Measurements from ENCODE around the gene ZNF668.
"Not testable (repeated sequence)": the region's sequence is repeated elsewhere in the genome, so short reads cannot be mapped to it uniquely, and the experiment has no call there.

Gene ZNF668

GRCh38 chr16:31032736-31033708 is 41.0 kb downstream of the ZNF668 start, which contains the start of gene STX4:
TSS of gene STX4 (plus strand) at chr16:31033558. CDS start at chr16:31033806, 248 bp downstream.
- Histone ChIP-seq H3K27me3 (ENCODE audit: control insufficient read depth, insufficient read depth, low read length) (no peaks in the 10 kb centered on the region), H3K9ac (ENCODE audit: low read depth, low read length) (peak within 1 kb of the TSS; percentile 88), H3K4me3 (ENCODE audit: low read length) (peak within 1 kb of the TSS; percentile 95), H3K9me3 (replicated peaks; ENCODE audit: low read length) (no peaks in the 10 kb centered on the region), H3K4me2 (ENCODE audit: low read length) (peak within 1 kb of the TSS; percentile 93), H3K36me3 (ENCODE audit: insufficient read depth, low read length) (peaks cover 27% of the 10 kb centered on the region), H3K4me1 (ENCODE audit: control insufficient read depth, insufficient read depth, low read length) (peaks cover 15% of the 10 kb centered on the region)

GRCh38 chr16:31031276-31031675 is 42.8 kb downstream of the ZNF668 start:
- Histone ChIP-seq H3K36me3 (ENCODE audit: insufficient read depth, low read length) (peaks cover 18% of the 10 kb centered on the region), H3K9me3 (replicated peaks; ENCODE audit: low read length) (no peaks in the 10 kb centered on the region), H3K4me1 (ENCODE audit: control insufficient read depth, insufficient read depth, low read length) (peaks cover 15% of the 10 kb centered on the region), H3K27me3 (ENCODE audit: control insufficient read depth, insufficient read depth, low read length) (no peaks in the 10 kb centered on the region), H3K4me2 (ENCODE audit: low read length) (no peak overlapping the region), H3K4me3 (ENCODE audit: low read length) (no peak overlapping the region), H3K9ac (ENCODE audit: low read depth, low read length) (no peak overlapping the region)

GRCh38 chr16:31029272-31029671 is 44.8 kb downstream of the ZNF668 start:
- H3K4me2 ChIP-seq (ENCODE audit: low read length), result no peak overlapping the region

GRCh38 chr16:31025339-31025738 is 48.7 kb downstream of the ZNF668 start:
- H3K36me3 ChIP-seq (ENCODE audit: insufficient read depth, low read length), result no peaks in the 10 kb centered on the region
- H3K9ac ChIP-seq (ENCODE audit: low read depth, low read length), result no peak overlapping the region
- H3K4me2 ChIP-seq (ENCODE audit: low read length), result no peak overlapping the region
- no peaks in the 10 kb centered on the region for H3K9me3 ChIP-seq (replicated peaks; ENCODE audit: low read length)
- no peaks in the 10 kb centered on the region for H3K27me3 ChIP-seq (ENCODE audit: control insufficient read depth, insufficient read depth, low read length)
- peaks cover 3% of the 10 kb centered on the region for H3K4me1 ChIP-seq (ENCODE audit: control insufficient read depth, insufficient read depth, low read length)
- H3K4me3 ChIP-seq (ENCODE audit: low read length), result no peak overlapping the region

More at GRCh38 chr16:31029272-31029671, 44.8 kb downstream of the ZNF668 start:
- Histone ChIP-seq H3K9ac (ENCODE audit: low read depth, low read length) (no peak overlapping the region), H3K4me1 (ENCODE audit: control insufficient read depth, insufficient read depth, low read length) (peaks cover 10% of the 10 kb centered on the region), H3K4me3 (ENCODE audit: low read length) (no peak overlapping the region), H3K9me3 (replicated peaks; ENCODE audit: low read length) (no peaks in the 10 kb centered on the region), H3K36me3 (ENCODE audit: insufficient read depth, low read length) (no peaks in the 10 kb centered on the region), H3K27me3 (ENCODE audit: control insufficient read depth, insufficient read depth, low read length) (no peaks in the 10 kb centered on the region)

GRCh38 chr16:31023627-31024226 is 50.3 kb downstream of the ZNF668 start:
- H3K4me2 ChIP-seq (ENCODE audit: low read length), result no peak overlapping the region
- H3K4me1 ChIP-seq (ENCODE audit: control insufficient read depth, insufficient read depth, low read length), result no peaks in the 10 kb centered on the region
- H3K36me3 ChIP-seq (ENCODE audit: insufficient read depth, low read length), result no peaks in the 10 kb centered on the region
- H3K4me3 ChIP-seq (ENCODE audit: low read length), result no peak overlapping the region
- H3K9ac ChIP-seq (ENCODE audit: low read depth, low read length), result no peak overlapping the region
- H3K9me3 ChIP-seq (replicated peaks; ENCODE audit: low read length), result no peaks in the 10 kb centered on the region
- no peaks in the 10 kb centered on the region for H3K27me3 ChIP-seq (ENCODE audit: control insufficient read depth, insufficient read depth, low read length)

GRCh38 chr16:31023252-31023602 is 50.8 kb downstream of the ZNF668 start:
- Histone ChIP-seq H3K9me3 (replicated peaks; ENCODE audit: low read length) (no peaks in the 10 kb centered on the region), H3K4me3 (ENCODE audit: low read length) (no peak overlapping the region), H3K4me1 (ENCODE audit: control insufficient read depth, insufficient read depth, low read length) (no peaks in the 10 kb centered on the region), H3K4me2 (ENCODE audit: low read length) (no peak overlapping the region), H3K9ac (ENCODE audit: low read depth, low read length) (no peak overlapping the region), H3K36me3 (ENCODE audit: insufficient read depth, low read length) (no peaks in the 10 kb centered on the region), H3K27me3 (ENCODE audit: control insufficient read depth, insufficient read depth, low read length) (no peaks in the 10 kb centered on the region)

GRCh38 chr16:31022544-31023251 is 51.3 kb downstream of the ZNF668 start:
- Histone ChIP-seq H3K36me3 (ENCODE audit: insufficient read depth, low read length) (no peaks in the 10 kb centered on the region), H3K4me3 (ENCODE audit: low read length) (no peak overlapping the region), H3K9me3 (replicated peaks; ENCODE audit: low read length) (no peaks in the 10 kb centered on the region), H3K9ac (ENCODE audit: low read depth, low read length) (no peak overlapping the region), H3K4me2 (ENCODE audit: low read length) (no peak overlapping the region), H3K27me3 (ENCODE audit: control insufficient read depth, insufficient read depth, low read length) (no peaks in the 10 kb centered on the region), H3K4me1 (ENCODE audit: control insufficient read depth, insufficient read depth, low read length) (no peaks in the 10 kb centered on the region)

- Histone ChIP-seq H3K36me3 (ENCODE audit: insufficient read depth, low read length) (no peaks in the 10 kb centered on the region), H3K4me3 (ENCODE audit: low read length) (no peak overlapping the region), H3K4me1 (ENCODE audit: control insufficient read depth, insufficient read depth, low read length) (no peaks in the 10 kb centered on the region), H3K27me3 (ENCODE audit: control insufficient read depth, insufficient read depth, low read length) (no peaks in the 10 kb centered on the region), H3K9ac (ENCODE audit: low read depth, low read length) (no peak overlapping the region), H3K9me3 (replicated peaks; ENCODE audit: low read length) (no peaks in the 10 kb centered on the region), H3K4me2 (ENCODE audit: low read length) (no peak overlapping the region)
Observed at GRCh38 chr16:31020536-31020935, 53.5 kb downstream of the ZNF668 start.

- not testable (repeated sequence) for H3K27me3 ChIP-seq (ENCODE audit: control insufficient read depth, insufficient read depth, low read length); H3K4me1 ChIP-seq (ENCODE audit: control insufficient read depth, insufficient read depth, low read length); H3K9ac ChIP-seq (ENCODE audit: low read depth, low read length); H3K36me3 ChIP-seq (ENCODE audit: insufficient read depth, low read length); H3K4me2 ChIP-seq (ENCODE audit: low read length); H3K4me3 ChIP-seq (ENCODE audit: low read length); H3K9me3 ChIP-seq (replicated peaks; ENCODE audit: low read length)
Observed at GRCh38 chr16:31017756-31018155, 56.3 kb downstream of the ZNF668 start.

GRCh38 chr16:31016018-31016417 is 58.0 kb downstream of the ZNF668 start:
- Histone ChIP-seq H3K36me3 (ENCODE audit: insufficient read depth, low read length) (no peaks in the 10 kb centered on the region), H3K9ac (ENCODE audit: low read depth, low read length) (no peak overlapping the region), H3K4me2 (ENCODE audit: low read length) (no peak overlapping the region)

GRCh38 chr16:31013292-31013691 is 60.7 kb downstream of the ZNF668 start:
- not testable (repeated sequence) for H3K9ac ChIP-seq (ENCODE audit: low read depth, low read length); H3K36me3 ChIP-seq (ENCODE audit: insufficient read depth, low read length); H3K4me2 ChIP-seq (ENCODE audit: low read length); H3K9me3 ChIP-seq (replicated peaks; ENCODE audit: low read length); H3K4me3 ChIP-seq (ENCODE audit: low read length); H3K4me1 ChIP-seq (ENCODE audit: control insufficient read depth, insufficient read depth, low read length)
- peaks cover 15% of the 10 kb centered on the region for H3K27me3 ChIP-seq (ENCODE audit: control insufficient read depth, insufficient read depth, low read length)

More at GRCh38 chr16:31016018-31016417, 58.0 kb downstream of the ZNF668 start:
- Histone ChIP-seq H3K4me3 (ENCODE audit: low read length) (no peak overlapping the region), H3K4me1 (ENCODE audit: control insufficient read depth, insufficient read depth, low read length) (no peaks in the 10 kb centered on the region), H3K9me3 (replicated peaks; ENCODE audit: low read length) (no peaks in the 10 kb centered on the region), H3K27me3 (ENCODE audit: control insufficient read depth, insufficient read depth, low read length) (peaks cover 13% of the 10 kb centered on the region)

All from skeletal muscle satellite cell (primary cell).